Mesothelial cell of epicardium (in vitro differentiated cells): ENCODE measurements around the gene AKR1B1. TPM values are rescaled to one million over a fixed set of nuclear protein-coding genes. Genes with fewer than 3 reads are reported as not detected.

Experiments used
- DNase-seq, 2 experiments: peaks; one replicate each; pipeline ENCODE4 v3.0.0; 2021; ENCODE audit warnings: low spot score in 2 of 2; ENCODE audit not compliant: unreplicated experiment in 2 of 2
- H3K27ac Mint-ChIP-seq: 2 replicates; pipeline ENCODE4 v1.8.0; 2021; ENCODE audit warnings: mixed read lengths
- H3K27me3 Mint-ChIP-seq: 2 replicates; pipeline ENCODE4 v1.8.0; 2021; ENCODE audit warnings: low read depth, mixed read lengths
- H3K36me3 Mint-ChIP-seq: 2 replicates; pipeline ENCODE4 v1.8.0; 2021; ENCODE audit warnings: mixed read lengths
- H3K4me1 Mint-ChIP-seq: 2 replicates; pipeline ENCODE4 v1.8.0; 2021; ENCODE audit warnings: mixed read lengths
- H3K4me3 Mint-ChIP-seq: 2 replicates; pipeline ENCODE4 v1.8.0; 2021; ENCODE audit warnings: mild to moderate bottlenecking, moderate library complexity, mixed read lengths
- H3K9me3 Mint-ChIP-seq: 2 replicates; pipeline ENCODE4 v1.8.0; 2021; ENCODE audit warnings: mixed read lengths
- CTCF ChIP-seq: fragments of 200-600 bp; sonication (generic); IDR thresholded peaks from one replicate; pipeline ENCODE4 v1.5.0; 2021; ENCODE audit warnings: antibody characterized with exemption; ENCODE audit not compliant: unreplicated experiment
- total RNA-seq: library from RNA; stranded (reverse); gene quantifications from 3 replicates; pipeline ENCODE4 v1.2.1, GENCODE V29; 2021

AKR1B1 gene
- total RNA-seq, 1 donor from 2014 or later: 91.9 TPM

DNA sequence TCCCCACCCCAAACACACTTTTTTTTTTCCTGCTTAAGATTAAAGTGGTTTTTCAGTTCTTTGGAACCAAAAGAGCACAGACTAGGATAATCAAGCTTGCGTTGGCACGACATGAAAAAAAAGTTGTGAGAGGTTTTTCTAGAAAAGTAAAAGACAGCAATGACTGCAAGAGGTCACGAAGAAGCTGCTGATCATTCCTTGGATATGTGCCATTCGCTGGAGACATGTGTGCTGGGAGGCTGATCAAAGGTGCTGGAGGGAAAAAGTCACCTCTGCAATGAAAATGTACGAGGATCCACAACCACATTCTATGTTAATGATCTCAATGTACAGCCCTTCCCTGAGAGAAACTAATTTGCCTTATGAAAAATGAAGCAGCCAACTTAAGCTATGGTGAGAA lies 5.4 kb downstream of the AKR1B1 start:
- peaks cover 22% of the 10 kb centered on the region for H3K36me3 Mint-ChIP-seq

GRCh38 chr7:134452991-134453473 lies 5.9 kb downstream of the AKR1B1 start:
- Mint-ChIP-seq H3K27me3 (no peaks in the 10 kb centered on the region), H3K36me3 (peaks cover 26% of the 10 kb centered on the region), H3K27ac (peak overlapping the region; percentile 34), H3K9me3 (no peaks in the 10 kb centered on the region), H3K4me1 (peaks cover 24% of the 10 kb centered on the region), H3K4me3 (no peak overlapping the region)
- no peak for DNase-seq
- TF ChIP-seq CTCF: no peak

More for the DNA sequence above, 5.4 kb downstream of the AKR1B1 start:
- H3K27ac Mint-ChIP-seq: no peak overlapping the region
- H3K4me1 Mint-ChIP-seq: peaks cover 28% of the 10 kb centered on the region
- no peaks in the 10 kb centered on the region for H3K9me3 Mint-ChIP-seq
- H3K4me3 Mint-ChIP-seq: no peak overlapping the region
- TF ChIP-seq CTCF: no peak
- DNase-seq: no peak
- no peaks in the 10 kb centered on the region for H3K27me3 Mint-ChIP-seq

DNA sequence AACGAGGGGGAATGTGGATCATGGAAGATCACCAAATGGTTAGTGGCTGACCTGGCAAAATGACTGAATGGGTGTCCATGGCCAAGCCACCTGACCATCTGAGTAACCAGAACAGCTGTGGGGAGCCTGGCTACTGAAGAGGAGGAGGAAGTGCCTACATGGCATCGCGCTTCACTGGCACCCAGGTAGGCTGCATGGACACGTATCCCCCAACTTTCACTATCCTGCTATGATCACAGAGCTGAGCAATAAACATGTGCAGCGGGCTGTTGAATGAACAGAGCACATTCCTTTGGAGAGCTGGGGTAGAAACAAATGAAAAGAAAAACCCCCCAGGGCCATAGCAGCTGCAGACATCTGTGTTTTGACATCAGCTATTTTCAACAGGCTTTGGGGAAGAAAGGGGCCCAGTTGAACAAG lies 6.5 kb downstream of the AKR1B1 start:
- H3K9me3 Mint-ChIP-seq: no peaks in the 10 kb centered on the region
- H3K27me3 Mint-ChIP-seq: no peaks in the 10 kb centered on the region
- no peak overlapping the region for H3K4me3 Mint-ChIP-seq
- DNase-seq: no peak
- no peak for TF ChIP-seq CTCF
- H3K27ac Mint-ChIP-seq: peak overlapping the region; percentile 34
- H3K4me1 Mint-ChIP-seq: peaks cover 19% of the 10 kb centered on the region
- H3K36me3 Mint-ChIP-seq: peaks cover 24% of the 10 kb centered on the region

DNA sequence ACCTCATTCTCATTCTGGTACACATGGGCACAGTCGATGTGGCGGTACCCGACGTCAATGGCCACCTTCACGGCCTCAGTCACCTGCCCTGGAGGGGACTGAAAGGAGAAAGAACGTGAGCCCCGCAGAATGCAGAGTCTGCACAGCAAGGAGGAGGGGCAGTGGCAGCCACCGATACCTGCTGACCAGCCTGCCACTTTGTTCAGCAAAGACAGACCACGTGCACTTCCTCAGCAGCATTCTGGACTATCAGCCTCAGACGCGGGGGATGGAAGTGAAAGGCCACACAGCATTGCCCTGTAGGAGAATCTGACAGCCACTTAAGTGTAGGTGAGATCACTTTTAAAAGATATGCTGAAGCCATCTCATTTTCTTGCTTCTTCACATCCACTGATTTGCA lies 7.2 kb downstream of the AKR1B1 start:
- no peak for DNase-seq
- Mint-ChIP-seq H3K4me1 (peaks cover 16% of the 10 kb centered on the region), H3K4me3 (no peak overlapping the region), H3K27me3 (no peaks in the 10 kb centered on the region), H3K36me3 (peaks cover 23% of the 10 kb centered on the region), H3K9me3 (no peaks in the 10 kb centered on the region), H3K27ac (no peak overlapping the region)
- TF ChIP-seq CTCF: no peak

DNA sequence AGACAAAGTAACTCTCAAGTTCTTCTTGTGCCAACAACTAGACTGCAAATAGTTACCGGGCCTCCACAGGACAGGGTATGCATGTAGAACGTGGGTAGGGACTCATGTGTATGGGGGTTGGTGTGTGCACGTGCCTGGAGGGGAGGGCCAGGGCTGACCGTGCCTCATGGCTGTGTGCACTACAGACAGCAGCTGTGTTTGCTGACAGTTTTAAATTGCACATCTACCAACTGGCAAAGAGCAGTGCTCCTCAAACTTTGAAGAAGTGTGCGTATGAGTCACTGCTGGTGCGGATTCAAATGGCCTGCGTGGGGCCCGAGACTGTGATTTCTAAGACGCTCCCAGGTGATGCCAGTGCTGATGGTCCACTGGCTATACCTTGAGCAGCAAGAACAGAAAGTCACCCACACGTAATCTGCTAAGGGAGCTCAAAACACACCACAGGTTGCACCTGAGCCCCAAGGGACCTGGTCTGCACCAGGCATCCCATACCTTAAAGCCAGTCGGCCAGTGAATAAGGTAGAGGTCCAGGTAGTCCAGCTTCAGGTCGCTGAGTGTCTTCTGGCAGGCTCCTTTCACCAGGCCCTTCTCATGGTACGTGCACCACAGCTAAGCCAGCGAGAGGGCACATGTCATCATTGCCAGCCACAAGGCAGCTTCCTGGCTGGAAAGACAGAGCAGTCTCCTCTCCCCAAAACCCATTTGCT lies 8.5 kb downstream of the AKR1B1 start:
- no peak for DNase-seq
- no peak overlapping the region for H3K4me3 Mint-ChIP-seq
- H3K36me3 Mint-ChIP-seq: peaks cover 21% of the 10 kb centered on the region
- H3K9me3 Mint-ChIP-seq: no peaks in the 10 kb centered on the region
- H3K27me3 Mint-ChIP-seq: no peaks in the 10 kb centered on the region
- no peak for TF ChIP-seq CTCF
- peaks cover 16% of the 10 kb centered on the region for H3K4me1 Mint-ChIP-seq
- no peak overlapping the region for H3K27ac Mint-ChIP-seq
